HCT116 (cell line): ENCODE measurements around the gene PLVAP.

ENCODE experiments used
- CEBPB ChIP-seq: IDR thresholded peaks from 2 replicates; pipeline ENCODE4 v1.6.1; 2012; ENCODE audit warnings: low read depth
- CTCF ChIP-seq, 3 experiments: fragments of 200-600 bp in 1 of 3; sonication (generic) in 1 of 3; IDR thresholded peaks in 2 of 3; conservative IDR thresholded peaks in 1 of 3; 2 replicates each; pipeline ENCODE4 v1.5.1; 2012 to 2017; ENCODE audit warnings: low read depth in 2 of 3, low read length in 2 of 3, antibody characterized with exemption in 1 of 3, borderline replicate concordance in 1 of 3, control low read depth in 1 of 3, mild to moderate bottlenecking in 1 of 3, mixed read lengths in 1 of 3, mixed run types in 1 of 3, moderate library complexity in 1 of 3; ENCODE audit not compliant: insufficient read depth in 1 of 3
- MAX ChIP-seq: IDR thresholded peaks from 2 replicates; pipeline ENCODE4 v1.6.1; 2012
- POLR2A ChIP-seq: IDR thresholded peaks from 2 replicates; pipeline ENCODE4 v1.7.0; 2011; ENCODE audit warnings: borderline replicate concordance; ENCODE audit not compliant: insufficient read depth, insufficient read length; ENCODE audit errors: extremely low read depth
- RAD21 ChIP-seq: IDR thresholded peaks from 2 replicates; pipeline ENCODE4 v1.6.1; 2012; ENCODE audit warnings: low read depth, mild to moderate bottlenecking
- REST ChIP-seq: IDR thresholded peaks from 2 replicates; pipeline ENCODE4 v1.6.1; 2012; ENCODE audit warnings: low read depth
- SRF ChIP-seq: IDR thresholded peaks from 2 replicates; pipeline ENCODE4 v1.6.1; 2012; ENCODE audit warnings: low read depth
- TCF7L2 ChIP-seq: IDR thresholded peaks from 2 replicates; pipeline ENCODE4 v1.7.0; 2011; ENCODE audit warnings: borderline replicate concordance, inconsistent platforms; ENCODE audit not compliant: insufficient read depth, insufficient read length; ENCODE audit errors: extremely low read depth
- ZBTB33 ChIP-seq: IDR thresholded peaks from 2 replicates; pipeline ENCODE4 v1.6.1; 2011; ENCODE audit warnings: mild to moderate bottlenecking, low read length, moderate library complexity; ENCODE audit not compliant: insufficient replicate concordance; ENCODE audit errors: extremely low read depth
- ZFX ChIP-seq: fragments of 450-650 bp; IDR thresholded peaks from 2 replicates; pipeline ENCODE4 v1.6.1; 2017

- TF ChIP-seq CTCF (IDR thresholded peaks at IDR 0.05 in 2 of 3, conservative IDR thresholded peaks at IDR 0.05 in 1 of 3; ENCODE audit: borderline replicate concordance in 1 of 3, insufficient read depth in 1 of 3, low read depth in 2 of 3, low read length in 2 of 3) (no peak), MAX (no peak), TCF7L2 (no peak), ZFX (no peak), POLR2A (no peak), SRF (no peak), RAD21 (no peak), REST (no peak), ZBTB33 (no peak), CEBPB (no peak)
These were observed 46.7 kb downstream of the PLVAP start for GRCh38 chr19:17330262-17331044.
